Measurements from ENCODE around the gene SPON1.

GRCh38 chr11:14010665-14011064 lies 48.1 kb downstream of the SPON1 start:
- TF ChIP-seq EZH2 (IDR thresholded peaks at IDR 0.05; ENCODE audit: insufficient read depth, poor library complexity, severe bottlenecking) (no peak), EZH2phosphoT487 (IDR thresholded peaks at IDR 0.05; ENCODE audit: insufficient read depth, low read depth) (no peak)

Measured in GM23248 (cell line).